Lung (tissue), 16 donors: ENCODE data around the gene SETBP1. TPM values are rescaled to one million over a fixed set of nuclear protein-coding genes. Genes with fewer than 3 reads are reported as not detected.
A peak's percentile ranks its signal among the peaks of the same experiment; 100 is the strongest.

ENCODE experiments used
- ATAC-seq: fragments of 200-7000 bp; cut with Tn5 transposase; one replicate; pipeline ENCODE4 v1.9.1; 2020; ENCODE audit warnings: moderate number of reproducible peaks; ENCODE audit not compliant: insufficient read depth, low FRiP score
- DNase-seq, 3 donors: peaks; one replicate each; pipeline ENCODE4 v3.0.0-alpha.2; 2013 to 2017
- H3K27ac ChIP-seq, 2 donors: one replicate each; pipeline ENCODE4 v1.5.1; 2013; ENCODE audit warnings: mild to moderate bottlenecking in 2 of 2, moderate library complexity in 2 of 2, control low read depth in 1 of 2, inconsistent platforms in 1 of 2, low read depth in 1 of 2, low read length in 1 of 2
- H3K27me3 ChIP-seq, 3 donors: one replicate each; pipeline ENCODE4 v1.5.1; 2013; ENCODE audit warnings: low read length in 2 of 3; ENCODE audit not compliant: control insufficient read depth in 3 of 3, insufficient read depth in 3 of 3
- H3K36me3 ChIP-seq, 4 donors: one replicate each; pipeline ENCODE4 v1.5.1; 2013; ENCODE audit warnings: low read length in 4 of 4, mild to moderate bottlenecking in 1 of 4, moderate library complexity in 1 of 4; ENCODE audit not compliant: control insufficient read depth in 4 of 4, insufficient read depth in 4 of 4
- H3K4me1 ChIP-seq, 5 donors: one replicate each; pipeline ENCODE4 v1.5.1; 2013; ENCODE audit warnings: low read length in 5 of 5, mild to moderate bottlenecking in 2 of 5, moderate library complexity in 1 of 5; ENCODE audit not compliant: control insufficient read depth in 5 of 5, insufficient read depth in 5 of 5
- H3K4me3 ChIP-seq: one replicate; pipeline ENCODE4 v1.5.1; 2013; ENCODE audit warnings: mild to moderate bottlenecking, control low read depth, moderate library complexity
- H3K9ac ChIP-seq, 2 donors: one replicate each; pipeline ENCODE4 v1.5.1; 2013; ENCODE audit warnings: low read length in 2 of 2, control low read depth in 1 of 2; ENCODE audit not compliant: insufficient read depth in 1 of 2
- H3K9me3 ChIP-seq, 4 donors: one replicate each; pipeline ENCODE4 v1.5.1; 2013; ENCODE audit warnings: low read length in 3 of 4, mild to moderate bottlenecking in 1 of 4, moderate library complexity in 1 of 4; ENCODE audit not compliant: control insufficient read depth in 4 of 4, insufficient read depth in 3 of 4
- WGBS, 2 donors: extraction: QIAGEN DNeasy Blood & Tissue Kit; methylation state at CpG; one replicate each; pipeline ENCODE4 v1.1.7; 2013; 5-methylcytosine and 5-hydroxymethylcytosine counted together
- long read RNA-seq, 5 donors: transcript quantifications; one replicate each; lab custom pipeline, GENCODE V29; 2026
- polyA plus RNA-seq, 2 donors: library from polyadenylated mRNA; stranded (reverse); fragments of 200-250 nt; gene quantifications; one replicate each; pipeline ENCODE4 v1.2.1, GENCODE V29; 2013
- total RNA-seq, 2 donors: library from RNA; depleted of rRNA in 1 of 2; stranded (reverse); fragments of >200 nt in 1 of 2; gene quantifications; one replicate each; pipeline ENCODE4 v1.2.1, GENCODE V29; 2014 to 2021
- TF ChIP-seq, protein P1 (sequence below): IDR thresholded peaks from 2 replicates; pipeline ENCODE4 v1.5.1; 2012; ENCODE audit warnings: mild to moderate bottlenecking; ENCODE audit errors: control extremely low read depth, extremely low read depth
- donor health status: control.
- donor health status: control.
- donor health status: Bipolar disorder and iron deficiency.
- donor health status: healthy.
- donor health status: DM: yes; HTN: yes; CAD: no.

SETBP1 gene
- total RNA-seq: 10 to 100 TPM; 30.7 to 43.8 TPM
- 1 to 10 TPM; 1.6 to 2.6 TPM for polyA plus RNA-seq
- long read RNA-seq, donor 1, full-length matches to known transcripts: 1 of 1 reads
- long read RNA-seq, donor 1, partial matches to known transcripts: 0 of 1 reads
- long read RNA-seq, donor 1, other reads (novel, unspliced or antisense): 0 of 1 reads
- long read RNA-seq, donor 2: 0 reads
- long read RNA-seq, donor 3: 0 reads
- long read RNA-seq, donor 4: 0 reads
- long read RNA-seq, donor 5, partial matches to known transcripts: 6 of 6 reads
- long read RNA-seq, donor 5, other reads (novel, unspliced or antisense): 0 of 6 reads

DNA sequence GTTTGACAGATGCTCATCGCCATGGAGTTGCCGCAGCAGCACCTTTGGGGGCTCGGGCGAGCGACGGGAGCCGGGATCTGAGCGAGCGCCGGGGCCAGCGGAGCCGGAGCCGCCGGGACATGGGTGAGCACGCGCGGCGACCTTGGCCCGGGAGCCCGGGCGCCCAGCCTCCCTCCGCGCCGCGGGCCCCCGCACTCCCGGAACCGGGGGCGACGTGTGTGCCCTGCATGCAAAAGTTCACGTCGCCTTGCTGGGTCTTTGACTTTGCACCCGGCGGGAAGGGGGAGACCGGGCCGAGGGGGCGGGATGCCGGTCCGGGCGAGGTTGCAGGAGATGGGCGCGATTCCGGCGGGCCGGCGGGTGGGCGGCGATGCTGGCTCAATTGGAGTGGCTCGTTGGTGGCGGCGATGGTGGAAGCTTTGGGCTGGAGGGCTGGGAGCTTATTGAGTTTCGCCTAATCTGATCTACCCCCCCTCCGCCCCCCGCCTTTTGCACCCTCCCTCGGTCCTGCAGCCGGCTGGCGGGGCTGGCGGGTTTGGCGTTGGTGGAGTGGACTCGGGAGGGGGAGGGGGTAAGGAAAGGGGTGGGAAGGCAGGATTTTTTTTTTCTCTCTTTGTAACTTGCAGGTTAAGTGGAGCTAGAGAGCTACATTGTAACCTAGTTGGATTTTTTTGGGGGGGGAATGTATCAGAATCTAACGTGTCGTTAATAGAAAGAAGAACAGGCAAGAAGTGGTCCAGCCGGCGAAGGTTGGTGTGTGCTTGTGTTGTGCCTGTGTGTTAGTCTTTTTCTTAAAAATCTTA, at the start of gene SETBP1:
Gene SETBP1, plus strand, starts transcription at position 616 of the 803 bp plus-strand sequence. CDS start 20,459 bp downstream, outside the sequence.
- Histone ChIP-seq H3K9me3 (no peaks in the 10 kb centered on the region), H3K27me3 (no peaks in the 10 kb centered on the region), H3K27ac (peak within 1 kb of the TSS; percentile 84 to 89), H3K9ac (peak within 1 kb of the TSS in 1 of 2 donors; percentile 89), H3K4me1 (peaks cover 2 to 33% (median 19%) of the 10 kb centered on the region in 5 donors), H3K36me3 (peaks cover 0 to 2% (median 0%) of the 10 kb centered on the region in 4 donors), H3K4me3 (peak within 1 kb of the TSS; percentile 79)
- WGBS, 2 donors: 0 to 1% methylated on average over 60 to 64 of the region's 64 CpGs
- DNase-seq: peak; percentile 89 to 91 (median 91)
- TF ChIP-seq, protein P1, sequence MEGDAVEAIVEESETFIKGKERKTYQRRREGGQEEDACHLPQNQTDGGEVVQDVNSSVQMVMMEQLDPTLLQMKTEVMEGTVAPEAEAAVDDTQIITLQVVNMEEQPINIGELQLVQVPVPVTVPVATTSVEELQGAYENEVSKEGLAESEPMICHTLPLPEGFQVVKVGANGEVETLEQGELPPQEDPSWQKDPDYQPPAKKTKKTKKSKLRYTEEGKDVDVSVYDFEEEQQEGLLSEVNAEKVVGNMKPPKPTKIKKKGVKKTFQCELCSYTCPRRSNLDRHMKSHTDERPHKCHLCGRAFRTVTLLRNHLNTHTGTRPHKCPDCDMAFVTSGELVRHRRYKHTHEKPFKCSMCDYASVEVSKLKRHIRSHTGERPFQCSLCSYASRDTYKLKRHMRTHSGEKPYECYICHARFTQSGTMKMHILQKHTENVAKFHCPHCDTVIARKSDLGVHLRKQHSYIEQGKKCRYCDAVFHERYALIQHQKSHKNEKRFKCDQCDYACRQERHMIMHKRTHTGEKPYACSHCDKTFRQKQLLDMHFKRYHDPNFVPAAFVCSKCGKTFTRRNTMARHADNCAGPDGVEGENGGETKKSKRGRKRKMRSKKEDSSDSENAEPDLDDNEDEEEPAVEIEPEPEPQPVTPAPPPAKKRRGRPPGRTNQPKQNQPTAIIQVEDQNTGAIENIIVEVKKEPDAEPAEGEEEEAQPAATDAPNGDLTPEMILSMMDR: no peak
- ATAC-seq: peak; percentile 35

DNA sequence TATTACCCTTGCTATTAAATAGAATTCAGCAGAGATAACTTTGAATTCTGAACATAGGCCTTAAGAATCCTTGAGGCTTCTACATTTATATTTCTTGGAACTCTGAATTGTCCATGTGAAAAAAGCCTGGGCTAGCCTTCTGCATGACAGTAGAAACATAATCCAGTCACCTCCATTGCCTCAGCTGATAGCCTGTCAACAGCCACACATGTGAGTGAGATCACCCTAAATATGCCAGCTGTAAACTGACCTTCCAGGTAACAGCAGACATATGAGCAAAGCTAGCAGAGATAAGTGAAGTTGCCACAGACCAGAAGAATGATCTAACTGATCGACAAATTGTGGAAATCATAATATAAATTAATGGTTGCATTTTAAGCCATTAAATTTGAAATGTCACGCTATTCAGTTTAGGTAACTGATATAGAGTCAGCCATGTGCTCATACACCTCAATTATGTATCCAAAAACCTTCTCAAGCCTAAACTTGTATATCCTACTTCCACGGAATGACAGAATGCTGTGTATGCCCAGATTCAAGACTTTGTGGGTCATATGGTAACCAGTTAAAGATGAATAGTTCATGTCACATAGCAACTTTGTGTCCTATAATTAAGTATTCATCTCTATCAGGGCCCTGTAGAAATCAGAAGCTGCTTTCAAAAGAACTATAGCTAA, 48.1 kb upstream of the SETBP1 start:
- Histone ChIP-seq H3K9me3 (no peaks in the 10 kb centered on the region), H3K27me3 (no peaks in the 10 kb centered on the region), H3K4me3 (no peak overlapping the region), H3K4me1 (no peaks in the 10 kb centered on the region), H3K27ac (no peak overlapping the region), H3K9ac (no peak overlapping the region), H3K36me3 (no peaks in the 10 kb centered on the region)
- TF ChIP-seq, protein P1: no peak
- DNase-seq (no peak), ATAC-seq (no peak)
- 96% methylated on average over 3 of the region's 3 CpGs for WGBS, 2 donors

DNA sequence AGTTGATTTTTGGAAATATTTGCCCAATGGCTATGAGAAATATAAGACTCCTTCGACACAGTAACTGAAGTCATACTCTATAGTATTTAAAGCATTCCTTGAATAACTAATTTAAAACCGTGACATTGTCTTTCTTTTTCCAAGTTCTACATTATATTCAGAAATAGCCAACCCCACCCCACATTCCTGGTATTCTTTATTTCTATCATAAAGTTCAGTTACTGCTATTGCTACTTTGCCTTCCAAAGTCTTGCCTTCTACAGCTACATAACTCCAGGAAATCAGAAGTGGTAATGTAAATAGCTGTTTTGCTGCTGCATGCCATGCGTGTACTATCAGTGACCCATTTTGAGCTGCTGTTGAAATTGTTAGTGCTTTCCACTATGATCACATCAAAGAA, 45.1 kb upstream of the SETBP1 start:
- DNase-seq (no peak), ATAC-seq (no peak)
- TF ChIP-seq, protein P1: no peak
- Histone ChIP-seq H3K4me3 (no peak overlapping the region), H3K27ac (no peak overlapping the region), H3K9ac (no peak overlapping the region), H3K9me3 (no peaks in the 10 kb centered on the region), H3K4me1 (no peaks in the 10 kb centered on the region), H3K36me3 (no peaks in the 10 kb centered on the region), H3K27me3 (no peaks in the 10 kb centered on the region)
- WGBS, 2 donors: 84 to 91% methylated on average over 3 of the region's 3 CpGs
